Lower lobe of right lung (tissue), 2 donors: ENCODE measurements around the gene ZNF521. TPM values are rescaled to one million over a fixed set of nuclear protein-coding genes. Genes with fewer than 3 reads are reported as not detected.

ENCODE experiments used
- ATAC-seq, 2 donors: fragments of 200-7000 bp; cut with Tn5 transposase; one replicate each; pipeline ENCODE4 v1.9.1; 2020 to 2022; ENCODE audit warnings: mild to moderate bottlenecking in 2 of 2, moderate library complexity in 2 of 2
- DNase-seq: peaks from one replicate; pipeline ENCODE4 v3.0.0-alpha.2; 2020
- H3K27ac ChIP-seq: fragments of 200-600 bp; one replicate; pipeline ENCODE4 v1.8.0; 2022
- H3K27me3 ChIP-seq: fragments of 200-600 bp; one replicate; pipeline ENCODE4 v1.8.0; 2022; ENCODE audit warnings: low read depth
- H3K36me3 ChIP-seq: fragments of 200-600 bp; one replicate; pipeline ENCODE4 v1.8.0; 2022; ENCODE audit warnings: mild to moderate bottlenecking
- H3K4me1 ChIP-seq: fragments of 200-600 bp; one replicate; pipeline ENCODE4 v1.8.0; 2022
- H3K4me3 ChIP-seq: fragments of 200-600 bp; one replicate; pipeline ENCODE4 v1.8.0; 2022; ENCODE audit warnings: mild to moderate bottlenecking
- H3K9me3 ChIP-seq: fragments of 200-600 bp; one replicate; pipeline ENCODE4 v1.8.0; 2022
- intact Hi-C: fragments of 100-400 bp; cut with DNase I; formaldehyde crosslinking; loops from one replicate; pipeline ENCODE4 v1.11.0; 2022
- total RNA-seq: library from RNA; stranded (reverse); fragmentation: NEBNext Ultra II Directional; extraction: Animal tissue kit (Norgen Biotek cat#: 25700); gene quantifications from one replicate; pipeline ENCODE4 v1.2.1, GENCODE V29; 2021
- TF ChIP-seq, protein P1 (sequence below): fragments of 200-600 bp; IDR thresholded peaks from one replicate; pipeline ENCODE4 v1.8.0; 2022; ENCODE audit warnings: antibody characterized with exemption, mild to moderate bottlenecking
- donor health status: DM: no; HTN: yes; CAD: no; lungs with severe emphysema.

The ZNF521 gene
- total RNA-seq, 1 donor from 2014 or later: 12.7 TPM

DNA sequence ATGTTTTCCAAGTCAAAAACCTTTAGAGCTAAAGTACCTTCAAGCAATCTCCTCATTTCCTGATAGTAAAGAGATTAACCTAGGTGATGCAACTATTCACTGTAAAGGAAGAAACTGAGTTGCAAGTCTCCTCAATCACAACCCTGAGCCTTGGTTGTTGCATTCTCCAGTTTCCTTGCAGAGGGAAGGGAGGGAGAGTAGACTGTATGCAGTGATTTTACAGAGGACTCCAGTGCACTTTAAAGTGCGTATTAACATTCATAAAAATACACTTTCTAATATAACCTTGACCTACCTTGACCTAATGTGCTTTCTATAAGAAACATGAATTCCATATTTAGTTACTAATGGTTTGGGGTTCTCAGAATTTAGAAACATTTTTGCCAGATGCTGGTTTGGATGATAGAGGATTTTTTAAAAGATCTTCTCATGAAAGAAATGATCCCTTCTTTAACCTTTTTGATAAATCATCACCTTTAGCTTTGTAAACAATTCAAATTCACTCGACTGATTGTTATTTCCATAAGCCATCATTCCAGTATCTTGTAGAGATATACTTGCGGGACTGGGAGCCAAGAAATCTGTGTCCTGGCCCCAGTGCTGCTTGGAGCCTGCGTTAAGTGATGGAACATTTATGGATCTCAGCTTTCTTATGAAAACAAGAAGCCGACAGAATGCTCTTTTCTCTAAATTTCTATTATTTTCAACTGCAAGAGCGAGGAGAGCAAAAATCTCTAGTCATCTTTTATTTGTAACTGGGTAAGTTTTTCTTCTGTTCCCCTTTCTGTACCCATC lies 228.3 kb downstream of the ZNF521 start:
- intact Hi-C loops: no loop called here
- Histone ChIP-seq H3K27ac (no peak overlapping the region), H3K36me3 (no peaks in the 10 kb centered on the region), H3K4me3 (no peak overlapping the region), H3K9me3 (no peaks in the 10 kb centered on the region), H3K4me1 (no peaks in the 10 kb centered on the region), H3K27me3 (no peaks in the 10 kb centered on the region)
- TF ChIP-seq, protein P1, sequence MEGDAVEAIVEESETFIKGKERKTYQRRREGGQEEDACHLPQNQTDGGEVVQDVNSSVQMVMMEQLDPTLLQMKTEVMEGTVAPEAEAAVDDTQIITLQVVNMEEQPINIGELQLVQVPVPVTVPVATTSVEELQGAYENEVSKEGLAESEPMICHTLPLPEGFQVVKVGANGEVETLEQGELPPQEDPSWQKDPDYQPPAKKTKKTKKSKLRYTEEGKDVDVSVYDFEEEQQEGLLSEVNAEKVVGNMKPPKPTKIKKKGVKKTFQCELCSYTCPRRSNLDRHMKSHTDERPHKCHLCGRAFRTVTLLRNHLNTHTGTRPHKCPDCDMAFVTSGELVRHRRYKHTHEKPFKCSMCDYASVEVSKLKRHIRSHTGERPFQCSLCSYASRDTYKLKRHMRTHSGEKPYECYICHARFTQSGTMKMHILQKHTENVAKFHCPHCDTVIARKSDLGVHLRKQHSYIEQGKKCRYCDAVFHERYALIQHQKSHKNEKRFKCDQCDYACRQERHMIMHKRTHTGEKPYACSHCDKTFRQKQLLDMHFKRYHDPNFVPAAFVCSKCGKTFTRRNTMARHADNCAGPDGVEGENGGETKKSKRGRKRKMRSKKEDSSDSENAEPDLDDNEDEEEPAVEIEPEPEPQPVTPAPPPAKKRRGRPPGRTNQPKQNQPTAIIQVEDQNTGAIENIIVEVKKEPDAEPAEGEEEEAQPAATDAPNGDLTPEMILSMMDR: no peak
- no peak for ATAC-seq
- DNase-seq: no peak

DNA sequence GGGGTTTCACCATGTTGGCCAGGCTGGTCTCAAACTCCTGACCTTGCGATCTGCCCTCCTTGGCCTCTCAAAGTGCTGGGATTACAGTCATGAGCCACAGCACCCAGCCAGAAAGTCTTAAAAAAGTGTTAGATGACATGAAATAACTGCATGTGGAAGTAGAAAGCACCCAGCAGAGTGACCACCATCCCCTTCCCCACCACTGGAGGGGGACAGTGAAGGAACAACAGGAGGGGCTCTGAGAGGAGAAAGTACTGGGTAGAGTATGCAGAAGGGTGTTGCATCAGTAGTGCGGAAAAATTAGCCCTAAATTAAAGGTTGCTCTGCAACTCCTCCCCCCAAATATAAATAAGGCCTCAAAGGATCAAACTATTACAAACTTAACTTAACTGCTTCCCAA lies 230.5 kb downstream of the ZNF521 start:
- ATAC-seq: no peak
- DNase-seq: no peak
- Histone ChIP-seq H3K4me3 (no peak overlapping the region), H3K27me3 (no peaks in the 10 kb centered on the region), H3K36me3 (no peaks in the 10 kb centered on the region), H3K4me1 (no peaks in the 10 kb centered on the region), H3K27ac (no peak overlapping the region), H3K9me3 (peaks cover 8% of the 10 kb centered on the region)
- intact Hi-C loops: no loop called here
- TF ChIP-seq, protein P1: no peak

- intact Hi-C loops: no loop called here
- no peaks in the 10 kb centered on the region for H3K27me3 ChIP-seq
- ATAC-seq (no peak), DNase-seq (no peak)
- no peak overlapping the region for H3K27ac ChIP-seq
- H3K4me1 ChIP-seq: no peaks in the 10 kb centered on the region
- no peaks in the 10 kb centered on the region for H3K36me3 ChIP-seq
- H3K9me3 ChIP-seq: peaks cover 8% of the 10 kb centered on the region
- TF ChIP-seq, protein P1: no peak
- H3K4me3 ChIP-seq: no peak overlapping the region
These were observed 238.4 kb downstream of the ZNF521 start for GRCh38 chr18:25113566-25113965.

DNA sequence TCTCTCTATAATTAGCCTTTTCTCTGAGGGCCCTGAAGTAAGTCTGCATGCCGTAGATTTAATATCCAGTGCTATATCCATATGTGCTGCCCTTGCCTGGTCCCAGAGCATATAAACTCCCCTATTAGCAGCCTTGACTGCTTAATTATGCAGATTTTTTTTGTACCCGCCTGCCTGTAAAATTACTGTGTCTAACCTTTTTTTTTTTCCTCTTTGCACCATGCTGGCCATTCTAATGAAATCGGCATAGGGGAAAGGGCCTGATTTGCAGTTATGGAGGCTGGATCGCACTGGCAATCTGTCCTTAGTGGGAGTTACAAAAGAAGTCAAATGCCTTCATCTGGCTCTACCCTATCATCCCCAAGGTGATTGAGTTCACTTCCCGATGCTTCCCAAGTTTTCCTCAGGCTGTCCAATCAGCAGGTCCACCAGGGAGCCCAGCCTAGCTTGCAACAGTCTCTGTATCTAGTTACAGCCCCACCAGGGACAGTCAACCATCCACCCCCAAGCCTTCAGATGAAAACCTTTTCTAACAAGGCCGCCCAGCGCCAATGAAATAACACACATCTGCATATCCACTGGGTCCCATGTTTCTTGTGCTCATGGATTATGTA lies 239.0 kb downstream of the ZNF521 start:
- H3K27me3 ChIP-seq: no peaks in the 10 kb centered on the region
- H3K27ac ChIP-seq: no peak overlapping the region
- H3K9me3 ChIP-seq: peaks cover 8% of the 10 kb centered on the region
- ATAC-seq (no peak), DNase-seq (no peak)
- no peak overlapping the region for H3K4me3 ChIP-seq
- no peaks in the 10 kb centered on the region for H3K36me3 ChIP-seq
- intact Hi-C loops: no loop called here
- H3K4me1 ChIP-seq: no peaks in the 10 kb centered on the region
- TF ChIP-seq, protein P1: no peak

GRCh38 chr18:25111377-25112288 lies 240.3 kb downstream of the ZNF521 start:
- Histone ChIP-seq H3K9me3 (no peaks in the 10 kb centered on the region), H3K4me3 (no peak overlapping the region), H3K27ac (no peak overlapping the region), H3K27me3 (no peaks in the 10 kb centered on the region), H3K36me3 (no peaks in the 10 kb centered on the region), H3K4me1 (no peaks in the 10 kb centered on the region)
- intact Hi-C loops: no loop called here
- no peak for ATAC-seq
- TF ChIP-seq, protein P1: no peak
- no peak for DNase-seq
